ENCODE measurements around the gene LRRC75A.

- no peak for TF ChIP-seq CTCF (conservative IDR thresholded peaks at IDR 0.05)
- no peak for TF ChIP-seq EZH2 (IDR thresholded peaks at IDR 0.05; ENCODE audit: low read depth)
Measured at GRCh38 chr17:16419074-16419928, 72.7 kb downstream of the LRRC75A start.
